ENCODE measurements around the gene PAAF1.

Gene PAAF1

DNA sequence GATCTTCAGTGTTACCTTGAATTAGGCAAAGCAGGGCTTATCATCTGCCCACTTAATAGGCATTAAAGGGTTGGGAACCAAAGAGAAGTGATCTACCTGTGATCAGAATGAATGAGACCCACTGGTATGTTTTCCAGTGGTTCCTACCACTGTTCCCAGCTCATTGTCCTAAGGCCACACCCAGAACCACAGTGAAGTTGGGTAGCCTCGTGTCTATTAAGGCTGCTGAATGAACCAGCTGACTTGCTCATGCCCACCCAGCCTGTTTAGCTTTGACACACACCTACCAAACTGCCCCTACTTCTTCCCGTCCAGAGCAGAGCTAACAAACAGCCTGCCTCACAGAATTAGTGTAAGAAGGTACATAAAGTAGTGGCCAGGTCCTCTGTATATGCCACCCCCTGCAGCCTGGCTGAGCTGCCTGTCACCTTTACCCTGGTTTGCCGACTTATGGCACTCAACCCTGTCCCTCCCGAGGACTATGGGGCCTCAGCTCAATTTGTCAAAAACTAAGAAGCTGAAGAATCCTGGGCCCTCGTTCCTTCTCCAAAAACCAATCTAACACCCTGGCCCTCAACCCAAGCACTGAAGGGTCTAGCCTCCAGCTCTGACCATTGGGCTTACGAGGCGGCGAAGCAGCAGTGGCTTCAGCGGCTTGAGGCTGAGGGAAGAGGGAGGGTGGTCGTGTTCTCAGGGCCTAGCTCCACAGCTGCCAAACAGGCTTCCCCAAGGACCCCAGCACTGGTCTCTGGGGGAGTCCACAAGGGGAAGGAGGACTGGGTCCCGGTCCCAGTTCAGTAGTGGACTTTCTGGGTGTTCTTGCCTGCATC, 96.0 kb downstream of the PAAF1 start:
- DNase-seq, result peak in 1 of 3 experiments; percentile 42

- no peak for DNase-seq
Measured at GRCh38 chr11:73974604-73975478, 98.0 kb downstream of the PAAF1 start.

GRCh38 chr11:73975479-73975757, 98.6 kb downstream of the PAAF1 start:
- no peak for DNase-seq

DNA sequence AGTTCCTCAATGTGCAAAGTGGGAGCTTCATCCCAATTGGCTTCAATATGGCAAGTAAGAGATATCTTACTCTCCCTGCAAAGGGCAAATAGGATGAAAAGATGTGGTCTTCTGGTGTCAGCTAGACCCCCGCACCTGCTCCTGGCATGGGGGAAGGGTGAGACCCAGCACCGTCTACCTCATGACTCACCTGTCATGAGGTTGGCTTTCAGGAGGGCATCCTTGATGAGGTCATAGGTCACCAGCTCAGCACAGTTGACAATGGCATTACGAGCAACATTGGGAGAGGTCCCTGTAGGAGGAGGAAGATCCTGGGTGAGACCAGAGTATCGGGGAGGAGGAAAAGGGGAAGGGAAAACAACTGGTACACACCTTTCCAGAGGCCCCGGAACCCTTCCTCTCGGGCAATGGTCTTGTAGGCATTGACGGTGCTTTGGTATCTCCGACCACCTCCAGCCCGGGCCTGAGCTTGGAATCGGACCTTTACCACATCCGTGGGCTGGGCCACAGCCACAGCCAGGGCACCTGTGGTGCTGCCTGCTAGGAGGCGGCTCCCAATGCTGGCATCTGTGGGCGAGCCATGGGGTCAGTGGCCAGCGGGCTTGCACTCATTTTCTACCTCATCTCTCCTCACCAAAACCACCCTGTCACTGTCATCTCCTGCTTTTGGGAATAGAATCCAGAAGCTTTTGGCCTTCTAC, 99.8 kb downstream of the PAAF1 start:
- DNase-seq, result no peak

DNA sequence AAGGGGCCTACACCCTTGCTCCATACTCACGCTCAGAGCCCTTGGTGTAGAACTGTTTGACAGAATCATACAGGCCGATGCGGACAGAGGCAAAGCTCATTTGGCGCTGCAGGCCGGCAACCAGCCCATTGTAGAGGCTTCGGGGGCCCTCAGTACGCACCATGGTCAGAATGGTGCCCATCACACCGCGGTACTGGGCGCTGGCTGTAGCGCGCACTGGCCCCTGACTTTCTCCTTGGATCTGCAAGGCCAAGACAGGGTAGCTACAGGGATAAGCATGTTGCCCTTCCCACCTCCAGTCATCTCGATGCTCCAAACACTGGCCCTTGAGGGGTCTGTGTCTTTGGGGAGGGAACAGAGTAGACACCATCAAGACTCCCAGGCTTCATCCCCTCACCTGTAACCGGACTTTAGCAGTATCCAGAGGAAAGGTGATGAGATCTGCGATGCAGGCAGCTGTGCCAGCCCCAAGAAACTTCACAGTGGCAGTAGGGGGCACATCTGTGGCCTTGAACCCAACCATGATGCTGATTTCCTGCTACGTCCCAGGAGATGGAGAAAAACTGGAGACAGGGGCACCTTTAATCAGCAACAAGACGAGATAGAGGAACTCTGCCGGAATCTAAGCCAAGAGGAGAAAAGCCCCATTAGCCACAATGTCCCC, 101.2 kb downstream of the PAAF1 start:
- no peak for DNase-seq

GRCh38 chr11:73978576-73979086, 101.8 kb downstream of the PAAF1 start:
- DNase-seq, result no peak

DNA sequence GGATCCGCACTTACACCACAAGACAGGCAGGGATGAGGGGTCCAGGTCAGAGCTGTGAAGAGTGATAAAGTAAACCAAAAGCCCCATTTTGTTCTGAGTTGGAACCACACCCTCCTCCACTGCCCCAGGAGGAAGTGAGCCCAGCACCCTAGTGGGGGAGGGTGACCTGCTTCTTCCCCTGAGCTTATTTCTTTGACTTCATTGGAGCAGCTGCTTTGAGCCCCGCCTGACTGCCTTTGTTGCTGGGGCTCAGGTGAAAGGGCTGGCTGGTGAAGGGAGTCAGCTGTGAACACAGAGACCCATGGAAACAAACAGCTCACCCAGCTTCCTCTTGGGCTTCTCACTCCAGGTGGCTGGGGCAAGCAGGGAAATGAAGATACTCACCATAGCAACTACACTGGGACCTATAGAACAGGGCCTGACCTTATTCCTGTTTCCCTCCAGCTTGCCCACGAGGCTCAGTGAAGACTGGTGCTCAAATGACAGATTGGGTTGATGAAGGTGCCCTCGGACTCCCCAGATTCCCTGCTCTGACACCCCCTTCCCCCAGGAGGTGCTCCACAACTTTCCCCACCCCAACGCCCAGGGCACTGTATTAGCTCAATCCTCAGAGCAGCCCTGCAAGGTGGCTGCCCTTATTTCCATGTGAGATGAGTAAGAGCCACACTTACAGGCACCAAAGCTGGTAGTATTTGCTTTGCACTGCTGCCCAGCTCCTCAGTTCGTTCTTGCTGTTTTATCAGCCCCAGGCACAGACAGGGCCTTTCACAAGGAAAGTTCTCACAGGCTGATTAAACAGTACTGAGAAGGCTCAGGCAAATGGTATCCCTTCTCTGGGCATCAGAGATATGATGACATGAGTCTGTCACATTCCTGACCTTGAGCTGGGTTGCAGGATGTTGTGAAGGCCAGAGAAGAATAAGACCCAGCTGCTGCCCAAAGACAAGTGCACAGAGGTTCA, 103.5 kb downstream of the PAAF1 start:
- peak in 2 of 3 experiments; percentile 82 to 93 for DNase-seq

Data from NCI-H1417 (cell line).